Hypothalamus (tissue), 51 donors: ENCODE measurements around the gene CDH8.
"Not testable (repeated sequence)": the region's sequence is repeated elsewhere in the genome, so short reads cannot be mapped to it uniquely, and the experiment has no call there.

Experiments
- DNase-seq, 51 donors: peaks; one replicate each; lab custom pipeline; 2025; lab: John Stamatoyannopoulos, UW

Gene CDH8

DNA sequence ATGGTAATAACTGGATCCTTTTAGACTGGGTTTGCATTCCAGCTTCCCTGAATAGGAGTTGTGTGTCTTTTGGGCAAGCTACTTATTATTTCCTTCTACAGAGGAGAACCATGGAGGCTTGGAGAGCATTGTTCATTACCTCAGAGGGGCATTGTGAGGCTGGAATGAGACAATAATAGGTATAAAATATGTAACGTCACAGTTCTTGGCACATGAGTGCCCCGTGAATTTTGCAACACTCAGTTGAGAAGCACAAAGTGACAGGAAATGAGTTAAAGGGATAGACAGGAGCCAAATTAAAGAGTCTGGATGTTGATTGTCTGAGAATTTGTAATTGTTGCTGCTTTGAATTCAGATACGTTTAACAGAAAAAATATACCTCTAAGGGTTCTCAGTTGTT is 92.2 kb downstream of the CDH8 start:
- DNase-seq: no peak

DNA sequence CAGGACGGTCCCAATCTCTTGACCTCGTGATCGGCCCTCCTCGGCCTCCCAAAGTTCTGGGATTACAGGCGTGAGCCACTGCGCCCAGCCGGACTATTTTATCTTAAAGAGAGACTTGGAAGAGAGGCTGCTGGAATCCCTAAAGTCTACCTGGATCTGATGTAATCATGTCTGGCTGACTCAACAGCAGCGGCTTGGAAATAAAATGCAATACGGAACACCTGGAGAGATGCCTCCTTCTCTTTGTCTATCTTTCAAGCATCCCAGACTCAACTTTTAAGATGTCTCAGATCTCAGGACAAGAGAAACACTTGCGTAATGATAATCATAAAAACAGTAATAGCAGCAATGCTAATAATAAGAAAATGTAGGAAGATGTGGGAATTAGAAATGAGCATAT is 95.6 kb downstream of the CDH8 start:
- DNase-seq: no peak

DNA sequence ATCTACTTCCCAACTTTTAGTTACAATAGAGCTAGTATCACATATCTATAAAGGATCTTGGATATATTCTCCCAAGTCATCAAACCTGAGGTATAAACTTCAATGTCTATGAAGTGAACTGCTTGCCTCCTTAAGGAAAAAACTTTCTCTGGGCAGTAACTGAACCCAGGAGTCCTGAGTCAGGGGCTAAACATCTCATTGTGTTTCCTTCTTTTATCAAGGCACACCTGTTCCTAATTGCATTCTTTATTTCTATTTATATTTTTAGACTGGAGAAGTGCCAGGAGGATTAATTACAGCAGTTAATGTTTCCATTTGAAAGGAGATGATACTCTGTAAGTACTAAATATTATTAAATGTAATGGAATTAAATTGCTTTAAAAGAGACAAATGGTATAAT is 98.6 kb downstream of the CDH8 start:
- no peak for DNase-seq

DNA sequence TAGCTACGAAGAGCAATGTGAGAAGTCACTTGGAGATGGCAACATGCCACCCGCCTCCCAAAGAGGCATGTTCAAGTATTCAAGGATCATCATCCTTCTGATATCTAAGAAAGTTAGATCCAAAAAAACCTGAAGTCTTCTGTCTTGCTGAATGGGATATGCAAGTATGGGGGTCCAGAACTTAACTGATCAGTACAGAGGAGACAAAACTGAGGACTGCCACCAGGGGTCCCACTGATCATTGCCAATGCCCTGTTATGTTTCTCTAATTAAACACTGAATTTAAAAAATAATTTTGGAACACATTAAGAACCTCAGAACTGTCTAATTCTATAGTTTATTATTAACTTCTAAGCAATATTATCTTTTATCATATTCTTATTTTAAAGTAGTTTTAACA is 99.7 kb downstream of the CDH8 start:
- peak in 11 of 51 donors; percentile 1 to 23 (median 4) for DNase-seq

DNA sequence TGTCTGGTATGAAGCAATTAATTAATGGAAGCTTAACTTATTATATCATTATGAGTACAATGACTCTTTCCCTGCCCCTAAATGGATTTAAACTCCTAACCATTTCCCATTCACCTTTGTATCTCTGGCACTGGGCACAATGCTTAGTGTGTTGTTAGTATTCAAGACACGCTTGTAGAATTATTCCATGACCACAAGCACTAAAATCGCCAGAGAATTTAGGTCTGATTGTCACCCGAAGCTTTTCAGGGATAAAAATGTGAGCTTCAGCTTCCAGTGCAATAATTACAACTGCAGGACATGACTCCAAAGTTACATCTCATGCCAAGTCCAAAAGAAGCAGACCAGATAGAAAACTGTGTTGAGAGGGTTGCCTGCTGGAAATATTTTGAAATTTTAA is 101.6 kb downstream of the CDH8 start:
- no peak for DNase-seq

DNA sequence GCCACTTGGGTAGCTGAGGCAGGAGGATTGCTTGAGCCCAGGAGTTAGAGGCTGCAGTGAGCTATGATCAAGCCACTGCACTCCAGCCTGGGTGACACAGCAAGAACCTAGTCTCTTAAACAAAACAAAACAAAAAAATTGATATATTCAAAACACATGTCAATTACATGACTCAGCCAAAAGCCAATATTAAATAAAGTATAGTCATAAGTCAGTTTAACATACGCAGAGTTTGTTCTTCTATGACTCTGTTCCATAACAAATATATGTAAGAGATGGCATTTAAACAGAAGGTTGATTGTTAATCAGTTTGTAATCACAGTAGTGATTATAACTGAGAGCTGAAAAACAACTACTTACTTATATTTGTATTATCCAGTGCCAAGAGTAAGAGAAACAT is 106.5 kb downstream of the CDH8 start:
- DNase-seq: no peak

DNA sequence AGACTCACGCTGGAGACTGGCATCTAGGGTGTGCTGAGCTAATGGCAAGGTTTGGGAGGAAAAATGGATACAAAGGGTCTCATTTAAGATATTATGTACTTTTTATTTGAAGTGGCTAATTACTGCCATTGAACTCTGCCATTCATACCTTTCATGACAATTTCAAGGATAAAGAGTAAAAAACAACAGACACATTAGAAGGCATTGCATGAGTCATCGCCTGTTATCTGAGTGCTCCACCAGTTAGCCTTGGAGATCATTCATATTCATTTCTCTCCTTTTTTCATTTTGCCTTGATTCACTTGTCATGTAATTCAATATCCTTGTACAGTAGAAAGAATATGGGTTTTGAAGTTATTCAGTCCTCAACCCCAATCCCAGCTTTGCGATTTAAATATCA is 109.5 kb downstream of the CDH8 start:
- no peak for DNase-seq

DNA sequence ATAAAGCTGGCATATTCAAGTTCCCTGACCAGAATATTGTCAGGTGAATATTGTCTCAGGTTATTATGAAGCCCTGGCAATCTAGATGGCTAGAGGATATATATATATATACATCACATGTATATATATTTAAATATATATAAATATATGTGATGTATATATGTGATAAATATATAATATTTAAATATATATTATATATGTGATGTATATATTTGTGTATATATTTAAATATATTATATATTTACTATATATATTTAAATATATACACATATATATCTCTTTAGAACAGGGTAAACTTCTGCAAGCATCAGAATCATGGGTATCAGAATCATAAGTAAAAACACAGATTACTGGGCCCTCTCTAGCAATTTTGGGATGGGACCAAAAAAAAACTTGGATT is 112.6 kb downstream of the CDH8 start:
- DNase-seq: no peak

DNA sequence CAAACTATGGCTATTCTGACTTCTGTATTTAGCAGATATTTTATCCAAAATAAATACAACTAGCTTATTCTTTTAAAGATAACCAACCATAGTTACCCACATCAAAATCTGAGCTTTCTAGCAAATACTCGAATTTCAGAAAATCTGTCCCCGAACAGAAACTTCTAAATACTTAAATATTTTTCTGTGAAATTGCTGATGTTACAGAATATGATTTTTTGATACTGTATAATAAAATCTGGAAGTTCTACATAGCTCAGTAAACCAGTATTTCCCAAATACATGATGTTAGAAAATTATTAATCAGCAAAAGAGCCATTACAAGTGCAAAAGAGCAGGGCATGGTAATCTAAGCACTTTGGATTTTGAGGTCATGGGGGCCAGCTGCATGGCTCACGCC is 114.9 kb downstream of the CDH8 start:
- no peak for DNase-seq

DNA sequence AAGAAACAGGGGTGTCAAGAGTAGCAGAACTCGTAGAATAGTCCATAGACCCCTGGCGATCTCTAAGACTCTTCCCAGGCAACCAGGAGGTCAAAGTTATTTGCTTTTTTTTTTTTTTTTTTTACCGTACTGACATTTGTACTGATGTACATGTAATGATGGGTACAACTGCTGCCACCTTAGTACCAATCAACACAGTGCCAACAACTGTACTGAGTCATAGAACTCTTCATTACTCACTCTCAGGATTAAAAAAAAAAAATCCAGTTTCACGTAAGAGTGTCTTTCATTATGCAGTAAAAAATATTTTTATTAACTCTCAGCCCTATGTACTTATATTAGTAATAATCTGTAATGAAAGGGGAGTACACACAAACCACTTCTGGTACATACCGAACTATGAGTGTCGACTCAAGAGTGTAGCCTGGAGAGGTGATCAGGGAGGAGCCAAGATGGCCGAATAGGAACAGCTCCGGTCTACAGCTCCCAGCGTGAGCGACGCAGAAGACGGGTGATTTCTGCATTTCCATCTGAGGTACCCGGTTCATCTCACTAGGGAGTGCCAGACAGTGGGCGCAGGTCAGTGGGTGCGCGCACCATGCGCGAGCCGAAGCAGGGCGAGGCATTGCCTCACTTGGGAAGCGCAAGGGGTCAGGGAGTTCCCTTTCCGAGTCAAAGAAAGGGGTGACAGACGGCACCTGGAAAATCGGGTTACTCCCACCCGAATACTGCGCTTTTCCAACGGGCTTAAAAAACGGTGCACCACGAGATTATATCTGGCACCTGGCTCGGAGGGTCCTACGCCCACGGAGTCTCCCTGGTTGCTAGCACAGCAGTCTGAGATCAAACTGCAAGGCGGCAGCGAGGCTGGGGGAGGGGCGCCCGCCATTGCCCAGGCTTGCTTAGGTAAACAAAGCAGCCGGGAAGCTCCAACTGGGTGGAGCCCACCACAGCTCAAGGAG is 118.1 kb downstream of the CDH8 start:
- DNase-seq: not testable (repeated sequence)

DNA sequence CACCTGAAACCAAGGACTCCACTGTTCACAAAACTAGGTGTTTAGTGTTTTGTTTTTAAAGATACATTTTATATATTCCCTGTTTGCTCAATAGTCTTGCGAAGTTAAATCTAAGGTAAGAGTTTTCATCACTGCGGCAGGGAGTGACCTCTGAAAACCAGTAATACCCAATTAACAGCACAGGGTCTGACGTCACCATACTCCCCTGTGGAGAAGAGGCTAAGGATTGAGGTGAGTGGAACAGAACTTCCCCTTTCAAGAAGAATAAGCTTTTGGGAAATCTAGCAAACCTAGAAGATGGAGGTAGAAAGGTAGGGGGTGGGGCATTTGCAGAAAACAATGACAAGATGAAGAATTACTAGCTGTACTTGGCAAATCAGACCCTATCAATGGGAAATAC is 120.7 kb downstream of the CDH8 start:
- no peak for DNase-seq

DNA sequence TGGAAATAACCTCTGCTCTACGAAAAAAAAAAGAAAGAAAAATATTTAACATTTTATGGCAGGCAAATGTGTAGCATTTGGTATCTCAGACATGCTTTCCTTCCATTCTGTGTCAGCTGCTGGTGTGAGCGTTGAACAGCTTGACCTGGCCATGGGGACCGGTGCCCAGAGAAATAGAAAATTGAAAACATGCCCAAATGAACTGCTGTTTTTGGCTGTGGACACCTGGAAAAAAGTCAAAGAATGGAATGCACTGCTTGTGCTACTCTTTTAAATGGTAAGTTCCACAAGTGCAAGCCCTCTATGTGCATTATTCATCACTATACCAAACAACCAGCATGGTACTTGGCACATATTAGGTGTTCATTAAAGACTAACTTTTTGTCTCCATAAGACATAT is 127.2 kb downstream of the CDH8 start:
- no peak for DNase-seq

DNA sequence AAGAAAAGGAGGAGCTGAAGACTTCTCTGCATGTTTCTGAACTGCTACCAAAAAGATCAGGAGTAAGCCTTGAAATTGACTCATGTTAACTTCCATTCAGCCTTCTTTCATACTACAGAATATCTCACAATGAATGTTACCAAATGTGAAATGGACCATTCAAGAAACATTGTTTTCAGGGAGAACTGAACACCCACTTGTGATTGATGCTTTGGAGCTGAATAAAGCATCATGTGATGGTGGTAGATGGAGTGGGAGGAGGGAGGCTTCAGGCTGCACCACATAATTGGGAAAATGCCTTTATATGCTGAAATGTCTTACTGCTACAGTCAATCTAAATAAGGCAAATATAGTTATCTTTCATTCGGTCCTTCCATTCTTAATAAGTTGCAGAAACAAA is 127.8 kb downstream of the CDH8 start:
- DNase-seq: no peak

DNA sequence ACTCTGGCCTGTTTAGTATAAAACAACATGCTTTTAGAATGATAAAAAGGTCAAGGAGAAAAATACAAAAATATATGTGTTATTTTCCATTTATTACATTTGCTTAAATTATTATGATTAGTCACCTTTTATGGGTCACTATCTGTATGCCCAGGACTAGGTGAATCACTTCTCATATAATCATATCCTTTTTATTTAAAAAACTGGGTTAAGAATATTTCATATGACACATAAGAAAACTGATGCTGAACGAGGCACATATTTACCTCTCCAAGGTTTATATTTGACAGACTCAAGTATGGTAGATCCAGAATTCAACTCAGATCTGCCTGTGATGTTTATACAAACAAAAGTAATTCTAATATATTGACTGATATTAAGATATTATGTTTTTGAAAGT is 134.5 kb downstream of the CDH8 start:
- DNase-seq: no peak

DNA sequence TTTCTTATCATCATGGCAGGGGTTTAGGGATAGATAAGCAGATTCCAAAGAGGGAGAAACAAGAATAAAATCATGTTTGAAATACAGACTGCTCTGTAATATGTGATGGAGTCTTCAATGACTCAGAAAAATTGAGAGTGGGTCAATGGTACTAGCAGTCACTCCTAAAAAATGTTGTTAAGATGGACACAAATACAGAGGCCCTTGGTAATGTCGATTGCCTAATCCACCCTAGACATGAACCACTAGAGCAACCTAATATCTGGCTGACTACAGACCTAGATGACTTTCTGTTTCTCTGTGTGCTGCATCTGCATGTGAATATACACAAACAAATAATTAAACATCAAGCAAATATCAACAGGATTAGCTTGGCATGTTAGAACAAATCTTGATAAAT is 135.8 kb downstream of the CDH8 start:
- no peak for DNase-seq

DNA sequence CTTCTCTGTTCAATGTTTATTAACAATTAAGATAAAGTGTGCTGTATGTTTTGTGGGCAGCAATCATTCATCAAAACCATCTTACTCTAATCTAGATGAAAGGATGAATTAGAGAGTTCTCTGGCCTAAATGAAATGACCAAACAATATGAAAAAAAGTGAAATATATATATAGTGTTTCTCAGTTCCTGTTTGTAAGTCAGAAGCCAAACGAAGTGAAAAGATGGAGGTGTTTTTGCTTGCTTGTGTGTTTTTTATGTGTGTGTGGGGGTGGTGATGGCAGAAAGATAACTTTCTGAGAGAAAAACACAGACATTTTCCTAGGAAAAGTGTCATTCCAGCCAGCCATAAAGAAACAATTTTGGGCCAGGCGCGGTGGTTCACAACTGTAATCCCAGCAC is 138.6 kb downstream of the CDH8 start:
- DNase-seq: no peak

DNA sequence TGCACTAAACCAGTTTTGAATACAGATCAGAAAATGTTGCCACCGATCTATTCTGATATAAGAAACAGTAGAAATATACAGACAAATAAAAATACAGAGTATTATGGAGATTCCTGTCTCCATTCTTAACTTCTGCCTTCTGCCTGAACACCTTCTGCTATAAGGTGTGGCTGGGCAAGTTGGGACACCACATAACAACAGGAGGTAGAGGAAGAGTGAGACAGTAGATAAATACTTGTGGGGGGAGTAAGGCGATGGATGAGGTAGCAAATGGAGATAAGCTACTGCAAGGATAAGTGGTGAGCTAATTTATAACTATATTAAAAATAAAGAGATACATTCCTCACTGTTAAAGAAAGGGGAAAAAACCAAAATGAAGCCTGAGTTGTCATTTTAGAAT is 143.7 kb downstream of the CDH8 start:
- DNase-seq: no peak

DNA sequence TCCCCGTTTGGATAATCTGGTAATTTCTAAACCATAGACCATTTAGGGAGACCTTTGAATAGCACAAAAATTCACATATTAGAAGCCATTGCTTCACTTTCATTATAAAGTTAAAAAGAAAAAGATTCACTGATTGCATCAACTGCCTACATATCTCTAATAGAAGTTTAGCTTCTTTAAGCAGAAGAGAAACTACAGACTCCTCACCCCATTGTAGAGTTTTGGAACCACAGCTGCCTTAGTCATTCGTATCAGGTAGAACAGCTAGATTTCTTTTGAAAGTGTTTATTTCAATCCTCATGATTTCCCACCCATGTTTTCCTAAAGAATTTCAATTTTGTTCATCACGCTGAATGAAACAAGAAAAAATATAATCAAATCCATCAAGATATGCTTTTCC is 144.8 kb downstream of the CDH8 start:
- no peak for DNase-seq

DNA sequence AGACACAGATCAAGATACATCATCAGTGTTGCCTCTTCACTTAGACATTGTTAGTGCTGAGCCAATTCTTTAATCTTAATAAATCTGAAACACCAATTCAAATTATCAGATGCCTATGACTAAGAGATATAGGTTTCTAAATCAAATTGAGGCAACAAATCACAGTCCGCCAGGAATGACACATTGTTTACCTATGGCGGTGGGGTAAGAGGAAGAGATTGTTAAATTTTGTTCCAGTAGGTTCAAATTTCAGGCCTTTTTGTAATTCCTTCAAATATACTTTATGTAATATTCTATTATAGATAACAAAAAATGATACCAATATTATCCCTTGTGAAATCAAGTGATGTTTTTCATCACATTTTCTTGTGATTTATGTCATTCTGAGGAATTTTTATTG is 145.9 kb downstream of the CDH8 start:
- no peak for DNase-seq

DNA sequence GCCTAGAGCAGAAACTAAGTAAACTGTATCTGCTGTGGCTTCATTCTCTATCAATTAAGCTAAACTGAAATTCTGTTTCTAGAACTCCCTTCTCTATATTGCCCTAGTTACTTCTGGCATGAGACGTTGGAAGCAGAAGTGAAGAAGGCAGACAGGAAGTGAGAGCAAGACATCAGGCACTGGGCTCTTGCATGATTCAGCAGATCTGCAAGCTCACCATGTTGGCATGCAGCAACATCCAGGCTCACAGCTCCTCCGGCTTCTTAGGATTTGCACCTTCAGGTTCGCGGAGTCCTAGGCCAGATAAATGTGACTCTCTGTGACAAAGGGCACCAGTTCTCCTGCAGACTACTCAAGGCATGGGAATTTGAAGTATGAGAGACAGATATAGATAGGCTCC is 148.3 kb downstream of the CDH8 start:
- peak in 10 of 51 donors; percentile 4 to 33 (median 18) for DNase-seq

DNA sequence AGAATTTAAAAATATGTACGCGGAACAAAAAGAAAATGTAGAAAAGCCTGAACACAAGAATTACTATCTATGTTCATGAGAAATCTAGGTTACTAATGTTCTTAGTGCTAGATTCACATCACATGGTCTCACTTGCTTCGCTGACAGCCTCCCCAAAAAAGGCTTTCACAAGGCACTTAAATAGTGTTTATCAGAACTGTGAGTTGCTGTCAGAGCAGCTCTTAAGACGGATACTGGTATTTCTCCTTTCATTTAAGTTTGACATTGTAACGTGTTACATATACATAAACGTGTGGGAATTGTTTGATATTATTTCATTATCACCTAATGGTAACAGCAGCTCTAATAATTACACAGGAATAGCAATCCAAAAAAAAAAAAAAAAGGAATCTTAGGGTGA is 150.9 kb downstream of the CDH8 start:
- no peak for DNase-seq

DNA sequence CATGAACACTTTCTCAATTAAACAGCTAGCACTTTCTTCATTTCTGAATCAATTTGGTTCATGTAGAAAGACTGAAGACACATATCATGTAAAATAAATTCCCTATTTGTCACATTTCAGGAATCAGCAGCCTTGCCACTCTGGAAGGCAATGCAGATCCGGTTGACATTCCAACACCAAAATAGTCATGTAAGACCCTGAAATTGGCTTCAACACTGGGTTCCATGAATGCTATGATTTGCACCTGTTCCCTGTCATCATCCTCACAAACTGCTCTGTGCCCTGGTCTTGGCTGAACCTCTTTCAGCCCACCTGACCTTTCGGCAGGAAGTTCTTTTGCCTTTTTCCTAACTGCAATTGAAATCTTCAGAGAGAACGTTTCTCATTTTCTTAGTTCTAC is 156.9 kb downstream of the CDH8 start:
- DNase-seq: no peak

DNA sequence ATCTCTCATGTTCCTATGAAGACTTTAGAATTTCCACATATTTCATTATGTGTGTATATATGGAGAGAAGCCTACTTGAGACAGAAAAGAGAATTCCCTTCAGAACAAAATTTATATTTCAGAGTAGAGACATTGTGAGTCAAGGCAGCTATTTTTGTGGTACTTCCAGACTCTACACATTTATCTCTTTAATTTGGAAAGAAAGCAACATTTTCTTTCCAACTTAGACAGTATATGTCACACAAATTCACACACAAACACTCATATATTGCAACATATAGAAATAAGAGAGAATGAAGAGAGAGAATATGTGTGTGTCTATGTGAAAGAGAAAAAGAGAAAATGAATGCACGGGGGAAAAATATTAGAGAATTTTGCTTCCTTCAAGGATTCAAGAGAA is 158.8 kb downstream of the CDH8 start:
- no peak for DNase-seq
